GM19452 (cell line): ENCODE results near the gene IKBKE.

Source experiments
- ATAC-seq: cut with Tn5 transposase; IDR thresholded peaks from one replicate; pipeline ENCODE4 v1.9.1; 2021; ENCODE audit not compliant: unreplicated experiment

The IKBKE gene

GRCh38 chr1:206538086-206538770, 68.0 kb downstream of the IKBKE start:
- ATAC-seq, result no peak

DNA sequence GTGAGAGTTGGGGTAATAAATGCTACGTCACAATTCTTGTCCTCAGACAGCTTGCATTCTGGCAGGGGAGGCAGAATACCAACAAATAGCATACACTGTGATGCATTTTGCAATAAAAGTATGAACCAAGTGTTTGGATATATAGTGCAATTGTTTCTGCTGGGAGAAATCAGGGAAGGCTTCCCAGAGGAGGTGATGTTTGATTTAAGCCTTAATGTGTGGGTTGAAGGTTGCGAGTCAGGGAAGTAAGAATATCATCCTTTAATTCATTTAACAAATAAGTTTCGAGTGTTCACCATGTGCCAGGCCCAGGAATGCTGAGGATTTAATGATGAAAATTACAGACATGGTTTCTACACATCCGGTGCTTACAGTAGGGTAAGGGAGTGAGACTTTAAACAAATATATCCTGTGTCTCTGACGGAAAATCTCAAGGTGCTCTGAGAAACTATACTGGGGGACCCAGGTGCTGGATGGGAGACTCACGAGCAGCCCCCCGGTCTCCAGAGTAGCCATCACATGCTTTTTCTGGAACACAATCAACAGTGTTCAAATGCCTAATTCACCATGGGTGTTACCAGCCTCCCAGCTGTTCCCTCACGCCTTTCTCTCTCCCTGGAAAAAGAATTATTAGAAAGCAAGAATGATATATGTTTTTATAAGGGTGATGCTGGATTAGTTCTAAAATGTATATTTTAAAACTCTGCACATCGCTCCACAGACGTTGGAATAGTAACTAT, 68.8 kb downstream of the IKBKE start:
- no peak for ATAC-seq

DNA sequence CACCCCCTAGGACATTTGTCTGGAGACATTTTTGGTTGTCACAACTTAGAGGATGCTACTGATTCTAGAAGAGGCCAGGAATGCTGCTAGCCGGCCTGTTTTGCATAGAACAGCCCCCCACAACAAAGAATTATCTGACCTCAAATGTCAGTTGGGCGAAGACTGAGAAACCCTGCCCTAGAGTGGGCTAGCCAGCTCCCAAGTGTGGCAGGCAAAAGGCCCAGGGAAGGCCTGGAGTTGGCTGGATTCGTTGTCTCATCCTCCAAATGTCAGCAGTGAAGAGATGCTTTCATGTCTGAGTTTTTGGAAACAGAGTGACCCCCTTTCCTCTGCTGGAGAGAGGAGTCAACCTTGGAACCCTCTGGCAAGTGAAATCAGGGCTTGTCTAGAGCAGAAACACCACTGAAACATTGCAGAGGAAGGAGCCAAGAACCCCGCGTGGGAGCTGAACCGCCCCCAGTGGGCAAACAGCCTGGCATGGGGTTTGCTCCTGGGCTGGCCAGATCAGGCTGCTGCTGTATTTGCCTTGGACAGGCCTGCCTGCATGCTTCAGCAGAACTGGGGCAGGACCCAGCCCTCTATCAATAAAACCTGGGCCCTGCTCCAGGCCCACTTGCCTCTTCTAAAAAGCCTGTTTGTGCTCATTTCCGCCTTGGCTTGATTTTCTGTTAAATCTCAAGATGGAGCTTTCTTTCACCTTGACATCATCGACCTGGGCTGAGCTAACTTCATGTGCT, 69.9 kb downstream of the IKBKE start:
- no peak for ATAC-seq

DNA sequence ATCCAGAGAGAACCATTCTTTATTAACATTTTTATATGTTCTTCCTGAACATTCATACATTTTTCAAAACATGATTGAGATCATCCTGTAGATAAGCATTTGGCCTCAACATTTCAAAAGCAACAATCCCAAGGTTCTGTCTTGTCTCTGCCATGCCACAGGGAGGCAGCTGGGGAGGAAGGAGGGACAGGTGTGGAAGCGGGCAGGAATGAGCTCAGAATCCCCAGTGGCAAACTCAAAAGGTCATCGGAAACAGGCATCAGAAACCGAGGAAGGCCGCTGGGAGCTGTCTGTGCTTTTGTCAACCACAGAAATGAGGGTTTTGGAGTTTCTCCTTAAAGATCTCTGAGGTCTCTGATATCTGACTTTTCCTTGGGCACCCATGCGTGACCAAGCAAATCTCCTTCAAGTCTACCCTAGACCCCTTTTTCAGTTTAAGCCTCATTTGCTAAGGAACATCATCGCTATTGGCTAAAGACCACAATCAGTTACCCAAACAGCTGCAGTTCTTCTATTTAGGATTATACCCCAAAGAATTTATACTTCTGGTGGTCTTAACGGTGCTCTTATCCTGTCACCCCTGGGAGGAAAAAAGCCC, 71.1 kb downstream of the IKBKE start:
- no peak for ATAC-seq

DNA sequence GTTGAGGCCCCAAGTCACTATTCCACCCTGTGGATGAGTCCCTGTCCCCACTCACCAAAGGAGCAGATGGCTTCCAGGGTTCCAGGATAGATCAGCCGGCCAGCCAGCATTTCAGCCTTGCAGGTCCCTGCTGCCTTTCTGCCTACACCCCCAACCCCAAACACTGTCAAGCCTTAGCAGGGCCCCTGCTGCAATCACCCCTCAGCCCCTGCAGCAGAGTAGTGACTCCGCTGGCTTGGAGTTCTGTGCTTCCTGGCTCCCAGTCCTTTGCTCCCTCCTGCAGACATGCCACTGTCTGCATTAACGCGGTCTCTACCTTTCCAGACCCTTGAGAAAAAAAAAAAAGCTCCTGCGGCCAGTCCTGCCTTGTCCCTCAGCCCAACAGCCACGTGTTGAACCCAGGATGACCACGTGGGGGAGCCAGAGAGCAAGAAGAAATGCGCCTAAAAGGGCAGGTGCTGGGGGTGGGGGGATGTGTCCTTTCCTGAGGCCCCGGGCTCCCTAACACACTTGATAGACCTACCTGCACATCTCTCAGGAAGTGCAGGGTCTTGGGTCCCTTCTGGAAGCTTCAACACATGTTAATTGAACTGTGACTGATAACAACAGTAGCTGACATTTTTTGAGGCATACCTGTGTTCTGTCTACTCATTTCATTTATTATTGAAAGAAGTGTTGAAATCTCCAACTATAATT, 74.4 kb downstream of the IKBKE start:
- ATAC-seq, result no peak

GRCh38 chr1:206545351-206545750, 75.1 kb downstream of the IKBKE start:
- no peak for ATAC-seq
